Right atrium auricular region (tissue), 2 donors: ENCODE data around the gene SPATA13. TPM values are rescaled to one million over a fixed set of nuclear protein-coding genes. Genes with fewer than 3 reads are reported as not detected.

Source experiments
- DNase-seq: peaks from one replicate; pipeline ENCODE4 v3.0.0-alpha.2; 2019; ENCODE audit warnings: low spot score
- H3K27ac ChIP-seq, 2 donors: fragments of 200-600 bp; sonication (generic); 1 replicate in 1 of 2; 2 replicates in 1 of 2; pipeline ENCODE4 v1.5.1; 2016 to 2019
- H3K27me3 ChIP-seq, 2 donors: fragments of 200-600 bp; sonication (generic); one replicate each; pipeline versions ENCODE4 v1.5.1 to v1.6.0; 2017 to 2019
- H3K36me3 ChIP-seq: fragments of 200-600 bp; sonication (generic); one replicate; pipeline ENCODE4 v1.5.1; 2016
- H3K4me1 ChIP-seq, 2 donors: fragments of 200-600 bp; sonication (generic); one replicate each; pipeline versions ENCODE4 v1.5.1 to v1.6.0; 2017 to 2019
- H3K4me3 ChIP-seq, 2 donors: fragments of 200-600 bp; sonication (generic); 1 replicate in 1 of 2; 2 replicates in 1 of 2; pipeline ENCODE4 v1.5.1; 2017 to 2019; ENCODE audit warnings: mild to moderate bottlenecking in 1 of 2, moderate library complexity in 1 of 2
- H3K9me3 ChIP-seq, 2 donors: fragments of 200-600 bp; sonication (generic); one replicate each; pipeline ENCODE4 v1.5.1; 2019
- total RNA-seq, 2 donors: library from RNA; depleted of rRNA; stranded (reverse); fragments of >200 nt; gene quantifications; one replicate each; pipeline ENCODE4 v1.1.0, GENCODE V29; 2016
- TF ChIP-seq, protein P1 (sequence below), 2 donors: fragments of 200-600 bp; sonication (generic); IDR thresholded peaks; one replicate each; pipeline ENCODE4 v1.5.1; 2019; ENCODE audit warnings: antibody characterized with exemption in 2 of 2

Gene SPATA13
- total RNA-seq, 2 donors from 2014 or later = 10.0 to 14.1 TPM

DNA sequence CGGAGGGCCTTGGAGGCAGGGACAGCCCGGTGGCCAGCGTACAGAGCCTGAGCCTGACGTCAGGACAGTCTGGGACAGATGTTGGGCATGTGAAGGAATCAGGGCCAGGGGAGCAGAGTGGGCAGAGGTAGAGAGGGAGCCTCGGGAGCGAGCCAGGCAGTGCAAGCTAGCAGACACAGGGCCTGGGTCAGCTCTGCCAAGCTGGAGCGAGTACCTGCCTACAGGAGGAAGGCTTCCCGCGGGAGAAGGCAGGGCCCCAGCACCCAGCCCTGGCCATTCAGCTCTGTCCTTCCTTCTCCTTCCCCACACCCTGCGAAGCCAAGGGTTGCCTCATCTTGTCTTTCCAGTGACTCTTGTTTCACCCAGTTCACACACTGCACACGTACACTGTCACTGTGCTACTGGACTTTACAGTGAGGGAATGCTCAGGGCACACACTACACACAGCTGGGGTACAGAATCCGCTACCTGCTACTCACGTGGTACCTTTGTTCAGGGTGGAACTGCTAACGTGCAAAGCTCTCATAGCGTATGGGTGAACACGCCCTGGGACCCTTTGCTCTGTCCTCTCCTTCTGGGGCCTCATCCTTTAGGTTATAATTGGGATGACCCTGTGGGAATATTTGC lies 139.1 kb downstream of the SPATA13 start:
- Histone ChIP-seq H3K4me3 (no peak overlapping the region), H3K4me1 (peaks cover 0 to 8% of the 10 kb centered on the region in 2 donors), H3K36me3 (peaks cover 80% of the 10 kb centered on the region), H3K27me3 (no peaks in the 10 kb centered on the region), H3K9me3 (no peaks in the 10 kb centered on the region), H3K27ac (no peak overlapping the region)
- TF ChIP-seq, protein P1, sequence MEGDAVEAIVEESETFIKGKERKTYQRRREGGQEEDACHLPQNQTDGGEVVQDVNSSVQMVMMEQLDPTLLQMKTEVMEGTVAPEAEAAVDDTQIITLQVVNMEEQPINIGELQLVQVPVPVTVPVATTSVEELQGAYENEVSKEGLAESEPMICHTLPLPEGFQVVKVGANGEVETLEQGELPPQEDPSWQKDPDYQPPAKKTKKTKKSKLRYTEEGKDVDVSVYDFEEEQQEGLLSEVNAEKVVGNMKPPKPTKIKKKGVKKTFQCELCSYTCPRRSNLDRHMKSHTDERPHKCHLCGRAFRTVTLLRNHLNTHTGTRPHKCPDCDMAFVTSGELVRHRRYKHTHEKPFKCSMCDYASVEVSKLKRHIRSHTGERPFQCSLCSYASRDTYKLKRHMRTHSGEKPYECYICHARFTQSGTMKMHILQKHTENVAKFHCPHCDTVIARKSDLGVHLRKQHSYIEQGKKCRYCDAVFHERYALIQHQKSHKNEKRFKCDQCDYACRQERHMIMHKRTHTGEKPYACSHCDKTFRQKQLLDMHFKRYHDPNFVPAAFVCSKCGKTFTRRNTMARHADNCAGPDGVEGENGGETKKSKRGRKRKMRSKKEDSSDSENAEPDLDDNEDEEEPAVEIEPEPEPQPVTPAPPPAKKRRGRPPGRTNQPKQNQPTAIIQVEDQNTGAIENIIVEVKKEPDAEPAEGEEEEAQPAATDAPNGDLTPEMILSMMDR (IDR thresholded peaks at IDR 0.05) = no peak
- no peak for DNase-seq

DNA sequence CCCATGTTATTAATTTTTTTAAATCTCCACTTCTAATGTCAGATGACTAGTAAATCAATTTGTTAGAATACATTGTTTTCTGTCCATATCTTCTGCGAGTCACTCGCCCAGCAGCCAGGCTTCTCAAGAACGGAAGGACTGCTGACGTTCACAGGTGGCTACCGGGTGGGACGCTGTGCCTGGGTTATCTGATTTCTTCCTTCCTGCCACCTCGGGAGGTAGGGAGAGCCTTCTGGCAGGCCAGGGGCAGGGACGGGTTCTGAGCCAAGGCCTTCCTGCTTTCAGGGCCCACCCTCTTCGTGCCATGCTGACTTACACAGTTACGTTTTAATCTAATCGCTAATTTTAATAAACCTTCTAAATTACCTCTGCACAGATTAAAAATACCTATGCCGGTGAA lies 140.9 kb downstream of the SPATA13 start:
- DNase-seq = no peak
- no peaks in the 10 kb centered on the region for H3K27me3 ChIP-seq
- peaks cover 62% of the 10 kb centered on the region for H3K36me3 ChIP-seq
- H3K27ac ChIP-seq = no peak overlapping the region
- TF ChIP-seq, protein P1 (IDR thresholded peaks at IDR 0.05) = no peak
- no peaks in the 10 kb centered on the region for H3K9me3 ChIP-seq
- H3K4me1 ChIP-seq = peaks cover 0 to 8% of the 10 kb centered on the region in 2 donors
- H3K4me3 ChIP-seq = no peak overlapping the region

DNA sequence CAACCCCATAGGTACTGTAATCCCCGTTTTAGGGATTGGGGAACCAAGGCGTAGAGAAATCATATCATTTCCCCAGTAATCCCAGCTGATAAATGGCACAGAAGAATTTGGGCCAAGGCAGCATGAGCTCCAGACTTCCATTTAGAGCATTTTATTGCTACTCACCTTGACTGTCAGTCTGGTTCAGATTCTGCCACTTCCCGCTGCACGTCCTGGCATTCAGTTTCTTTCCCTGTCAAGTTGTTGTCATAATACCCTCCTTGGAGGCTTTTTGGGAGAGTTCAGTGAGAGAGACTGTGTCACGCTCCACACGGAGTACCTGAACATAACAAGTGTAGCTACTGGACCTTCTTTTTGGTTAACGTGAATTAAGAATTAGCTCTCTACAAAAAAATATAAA lies 141.4 kb downstream of the SPATA13 start:
- H3K4me3 ChIP-seq = no peak overlapping the region
- DNase-seq = peak; percentile 18
- peaks cover 0 to 8% of the 10 kb centered on the region in 2 donors for H3K4me1 ChIP-seq
- TF ChIP-seq, protein P1 (IDR thresholded peaks at IDR 0.05) = no peak
- H3K27ac ChIP-seq = no peak overlapping the region
- H3K9me3 ChIP-seq = no peaks in the 10 kb centered on the region
- H3K36me3 ChIP-seq = peaks cover 57% of the 10 kb centered on the region
- H3K27me3 ChIP-seq = no peaks in the 10 kb centered on the region

DNA sequence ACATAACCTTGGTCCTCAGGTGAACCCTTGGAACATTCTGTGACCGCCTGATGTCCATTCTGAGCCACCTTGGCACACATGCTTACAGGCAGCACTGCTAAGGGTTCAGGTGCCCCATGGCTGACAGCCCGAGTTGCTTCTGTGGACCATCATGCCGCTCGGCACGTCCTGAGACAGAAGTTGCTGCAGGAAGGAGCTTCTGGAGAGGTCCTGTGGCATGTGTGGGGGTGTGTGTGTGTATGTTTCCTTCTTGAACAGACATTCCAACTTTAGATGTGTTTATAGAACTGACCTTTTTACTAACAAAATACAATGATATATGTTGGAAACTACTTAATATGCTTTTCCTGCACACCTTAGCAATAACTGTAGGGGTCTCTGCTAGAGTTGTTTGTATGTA lies 144.1 kb downstream of the SPATA13 start:
- H3K27ac ChIP-seq = no peak overlapping the region
- no peaks in the 10 kb centered on the region for H3K9me3 ChIP-seq
- H3K4me1 ChIP-seq = peaks cover 0 to 19% of the 10 kb centered on the region in 2 donors
- peaks cover 30% of the 10 kb centered on the region for H3K36me3 ChIP-seq
- DNase-seq = peak; percentile 49
- H3K27me3 ChIP-seq = no peaks in the 10 kb centered on the region
- H3K4me3 ChIP-seq = no peak overlapping the region
- TF ChIP-seq, protein P1 (IDR thresholded peaks at IDR 0.05) = no peak

DNA sequence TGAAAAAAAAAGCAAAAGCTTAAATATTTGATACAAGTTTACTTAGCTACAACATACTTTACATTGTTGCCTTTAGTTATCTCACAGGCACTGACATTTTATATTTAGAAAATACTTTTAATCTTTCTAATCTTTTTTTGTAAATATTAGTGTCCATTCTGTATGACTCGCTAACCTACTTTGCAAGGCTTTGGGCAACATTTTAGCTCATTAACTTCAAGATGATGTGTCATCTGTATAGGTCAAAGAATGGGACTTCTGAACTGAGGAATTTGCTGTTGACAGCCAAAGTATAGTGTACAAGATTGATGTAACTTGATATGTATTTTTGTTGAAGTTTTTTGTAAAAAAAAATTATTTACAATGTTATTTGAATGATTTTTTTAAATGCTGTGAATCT lies 146.1 kb downstream of the SPATA13 start:
- Histone ChIP-seq H3K36me3 (peaks cover 10% of the 10 kb centered on the region), H3K9me3 (no peaks in the 10 kb centered on the region), H3K27me3 (no peaks in the 10 kb centered on the region), H3K4me3 (no peak overlapping the region), H3K4me1 (peaks cover 0 to 14% of the 10 kb centered on the region in 2 donors), H3K27ac (no peak overlapping the region)
- TF ChIP-seq, protein P1 (IDR thresholded peaks at IDR 0.05) = no peak
- no peak for DNase-seq
